WTC11 (cell line): ENCODE results near the gene IL12RB2. TPM values are rescaled to one million over a fixed set of nuclear protein-coding genes. Genes with fewer than 3 reads are reported as not detected.

Experiments
- ATAC-seq: fragments of 200-7000 bp; cut with Tn5 transposase; 2 replicates; pipeline ENCODE4 v1.10.0; 2021; ENCODE audit warnings: mild to moderate bottlenecking, moderate library complexity
- CTCF ChIA-PET: fragments of 300-600 bp; sonication (Branson Sonifier 250); formaldehyde crosslinking; loops from one replicate; lab custom pipeline; 2021; ENCODE audit warnings: antibody characterized with exemption; lab: Charles Lee
- POLR2A ChIA-PET: fragments of 350-600 bp; sonication (Branson Sonifier 250); formaldehyde crosslinking; loops from one replicate; lab custom pipeline; 2021; ENCODE audit warnings: antibody characterized with exemption; lab: Charles Lee
- DNase-seq: peaks from one replicate; pipeline ENCODE4 v3.0.0; 2021; ENCODE audit warnings: low spot score
- H3K27ac Mint-ChIP-seq: 2 replicates; pipeline ENCODE4 v1.8.0; 2021; ENCODE audit warnings: mixed read lengths
- H3K27me3 Mint-ChIP-seq: 2 replicates; pipeline ENCODE4 v1.8.0; 2021; ENCODE audit warnings: low read depth, mild to moderate bottlenecking, moderate library complexity, mixed read lengths
- H3K36me3 Mint-ChIP-seq: 2 replicates; pipeline ENCODE4 v1.8.0; 2021; ENCODE audit warnings: mixed read lengths
- H3K4me1 Mint-ChIP-seq: 2 replicates; pipeline ENCODE4 v1.8.0; 2022; ENCODE audit warnings: mixed read lengths
- H3K4me3 Mint-ChIP-seq: 2 replicates; pipeline ENCODE4 v1.8.0; 2021; ENCODE audit warnings: mild to moderate bottlenecking, moderate library complexity, mixed read lengths
- H3K9me3 Mint-ChIP-seq: 2 replicates; pipeline ENCODE4 v1.8.0; 2021; ENCODE audit warnings: mixed read lengths
- ATF2 ChIP-seq: sonication (generic); formaldehyde crosslinking; IDR thresholded peaks from 2 replicates; pipeline ENCODE4 v1.8.1; 2022; ENCODE audit warnings: low read depth, missing genetic modification reagents, borderline replicate concordance
- E2F5 ChIP-seq: sonication (generic); formaldehyde crosslinking; IDR thresholded peaks from 2 replicates; pipeline ENCODE4 v1.8.1; 2022; ENCODE audit warnings: mild to moderate bottlenecking, moderate library complexity, missing genetic modification reagents
- ELF4 ChIP-seq: sonication (generic); formaldehyde crosslinking; IDR thresholded peaks from 2 replicates; pipeline ENCODE4 v1.8.1; 2022; ENCODE audit warnings: low read depth, mild to moderate bottlenecking, moderate library complexity, missing genetic modification reagents
- ERG ChIP-seq: fragments of 250-450 bp; sonication (Bioruptor Pico); IDR thresholded peaks from 2 replicates; pipeline ENCODE4 v1.8.0; 2021; ENCODE audit warnings: mild to moderate bottlenecking
- FOXK1 ChIP-seq: sonication (generic); formaldehyde crosslinking; IDR thresholded peaks from 2 replicates; pipeline ENCODE4 v1.8.0; 2022; ENCODE audit warnings: mild to moderate bottlenecking, moderate library complexity, missing genetic modification reagents
- GRHL2 ChIP-seq: fragments of 250-450 bp; sonication (Bioruptor Pico); IDR thresholded peaks from 2 replicates; pipeline ENCODE4 v1.8.0; 2022; ENCODE audit warnings: mild to moderate bottlenecking, moderate library complexity; ENCODE audit not compliant: insufficient replicate concordance, severe bottlenecking
- GTF2I ChIP-seq: fragments of 250-450 bp; sonication (Bioruptor Pico); conservative IDR thresholded peaks from 2 replicates; pipeline ENCODE4 v1.4.0; 2021; ENCODE audit warnings: mild to moderate bottlenecking
- HMGA2 ChIP-seq: fragments of 250-450 bp; sonication (Bioruptor Pico); IDR thresholded peaks from 2 replicates; pipeline ENCODE4 v1.4.0; 2021; ENCODE audit warnings: mild to moderate bottlenecking, moderate library complexity
- IRF1 ChIP-seq: sonication (generic); formaldehyde crosslinking; IDR thresholded peaks from 2 replicates; pipeline ENCODE4 v1.8.0; 2023; ENCODE audit warnings: missing genetic modification reagents
- JAZF1 ChIP-seq: fragments of 250-450 bp; sonication (Bioruptor Pico); IDR thresholded peaks from 2 replicates; pipeline ENCODE4 v1.9.0; 2021; ENCODE audit warnings: moderate library complexity, mild to moderate bottlenecking, inconsistent platforms
- JUN ChIP-seq: sonication (generic); formaldehyde crosslinking; IDR thresholded peaks from 2 replicates; pipeline ENCODE4 v1.8.0; 2023; ENCODE audit warnings: mild to moderate bottlenecking, missing genetic modification reagents
- KAT7 ChIP-seq: sonication (generic); formaldehyde crosslinking; IDR thresholded peaks from 2 replicates; pipeline ENCODE4 v1.8.1; 2023; ENCODE audit warnings: missing genetic modification reagents, mild to moderate bottlenecking, borderline replicate concordance
- MXD4 ChIP-seq: fragments of 250-450 bp; sonication (Bioruptor Pico); IDR thresholded peaks from 2 replicates; pipeline ENCODE4 v1.8.0; 2021; ENCODE audit warnings: mild to moderate bottlenecking, moderate library complexity, borderline replicate concordance
- NFE2L1 ChIP-seq: sonication (generic); formaldehyde crosslinking; IDR thresholded peaks from 2 replicates; pipeline ENCODE4 v1.8.1; 2023; ENCODE audit warnings: missing genetic modification reagents
- NR1H2 ChIP-seq: sonication (generic); formaldehyde crosslinking; IDR thresholded peaks from 2 replicates; pipeline ENCODE4 v1.9.0; 2021; ENCODE audit warnings: mild to moderate bottlenecking, moderate library complexity, missing genetic modification reagents
- NR3C1 ChIP-seq: sonication (generic); formaldehyde crosslinking; conservative IDR thresholded peaks from 2 replicates; pipeline ENCODE4 v1.8.1; 2023; ENCODE audit warnings: low read depth, mild to moderate bottlenecking, missing genetic modification reagents
- OVOL2 ChIP-seq: fragments of 250-450 bp; sonication (Bioruptor Pico); IDR thresholded peaks from 2 replicates; pipeline ENCODE4 v1.9.0; 2021; ENCODE audit warnings: mild to moderate bottlenecking, borderline replicate concordance
- RELA ChIP-seq: sonication (generic); formaldehyde crosslinking; IDR thresholded peaks from 2 replicates; pipeline ENCODE4 v1.8.1; 2022; ENCODE audit warnings: missing genetic modification reagents, mild to moderate bottlenecking, borderline replicate concordance
- TCF7 ChIP-seq: sonication (generic); formaldehyde crosslinking; IDR thresholded peaks from 2 replicates; pipeline ENCODE4 v1.8.0; 2022; ENCODE audit warnings: mild to moderate bottlenecking, low read depth, missing genetic modification reagents, moderate library complexity
- TEAD1 ChIP-seq: sonication (generic); formaldehyde crosslinking; IDR thresholded peaks from 2 replicates; pipeline ENCODE4 v1.8.0; 2022; ENCODE audit warnings: mild to moderate bottlenecking, missing genetic modification reagents
- TP53 ChIP-seq: sonication (generic); formaldehyde crosslinking; IDR thresholded peaks from 2 replicates; pipeline ENCODE4 v1.8.1; 2023; ENCODE audit warnings: mild to moderate bottlenecking, missing genetic modification reagents
- ZMAT4 ChIP-seq: fragments of 250-450 bp; sonication (Bioruptor Pico); IDR thresholded peaks from 2 replicates; pipeline ENCODE4 v1.9.0; 2021; ENCODE audit warnings: mild to moderate bottlenecking
- ZNF423 ChIP-seq: fragments of 250-450 bp; sonication (Bioruptor Pico); IDR thresholded peaks from 2 replicates; pipeline ENCODE4 v2.1.2; 2022; ENCODE audit warnings: mild to moderate bottlenecking, moderate library complexity
- ZNF671 ChIP-seq: fragments of 250-450 bp; sonication (Bioruptor Pico); IDR thresholded peaks from 2 replicates; pipeline ENCODE4 v1.8.0; 2021; ENCODE audit warnings: mild to moderate bottlenecking
- ZSCAN18 ChIP-seq: fragments of 250-450 bp; sonication (Bioruptor Pico); IDR thresholded peaks from 2 replicates; pipeline ENCODE4 v2.1.2; 2022; ENCODE audit warnings: mild to moderate bottlenecking, moderate library complexity
- total RNA-seq: library from RNA; stranded (reverse); gene quantifications from 3 replicates; pipeline ENCODE4 v1.2.3, GENCODE V29; 2021
- TF ChIP-seq, protein P1 (sequence below): sonication (generic); formaldehyde crosslinking; IDR thresholded peaks from 2 replicates; pipeline ENCODE4 v1.8.0; 2022; ENCODE audit warnings: mild to moderate bottlenecking, missing genetic modification reagents
- TF ChIP-seq, protein P2 (sequence below): sonication (generic); formaldehyde crosslinking; conservative IDR thresholded peaks from 2 replicates; pipeline ENCODE4 v1.8.1; 2023; ENCODE audit warnings: mild to moderate bottlenecking, low read depth, missing genetic modification reagents, moderate library complexity

The IL12RB2 gene
- total RNA-seq, 1 experiment from 2014 or later = 0.81 TPM

DNA sequence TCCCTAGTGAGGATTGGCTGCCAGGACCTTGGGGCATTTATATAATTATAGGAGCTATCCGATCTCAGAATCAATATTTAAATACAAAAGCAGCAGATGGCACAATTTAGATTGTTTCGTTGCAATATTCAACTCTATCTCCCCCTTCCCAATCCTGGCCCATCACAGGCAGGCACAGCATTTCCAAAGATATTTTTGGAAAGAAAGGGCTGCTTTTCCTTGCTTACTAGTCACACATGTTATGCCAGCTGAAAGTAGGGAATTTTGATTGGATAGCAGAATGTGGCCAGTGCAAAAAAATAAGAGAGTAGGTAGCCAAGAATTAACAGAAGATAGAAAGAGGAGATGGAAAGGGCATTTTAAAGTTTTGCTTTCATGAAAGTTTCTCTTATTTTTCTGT lies 37.9 kb downstream of the IL12RB2 start:
- no peaks in the 10 kb centered on the region for H3K9me3 Mint-ChIP-seq
- POLR2A ChIA-PET = no interaction called here

DNA sequence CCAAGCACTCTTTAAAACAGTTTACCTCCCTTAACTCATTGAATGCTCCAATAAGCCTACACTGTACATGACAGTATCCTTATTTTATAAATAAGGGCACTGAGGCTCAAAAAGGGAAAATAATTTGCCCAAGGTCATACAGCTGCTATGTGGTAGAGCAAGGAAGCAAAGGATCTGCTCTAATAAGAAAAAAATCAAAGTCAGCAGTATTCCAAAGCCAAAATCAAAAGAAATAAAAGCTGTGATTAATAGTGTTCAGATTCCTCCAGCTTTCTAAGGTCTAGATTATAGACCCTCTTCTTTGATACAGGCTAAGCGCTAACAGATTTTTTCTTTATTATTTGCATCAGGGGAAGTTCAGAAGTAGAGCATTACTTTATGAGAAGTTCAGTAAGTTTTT lies 39.3 kb downstream of the IL12RB2 start:
- ATAC-seq (no peak), DNase-seq (no peak)
- CTCF ChIA-PET = interaction anchor here (0.7 to 6.6 kb wide), 16 partner anchors 10 to 197 kb away, joined by 3 to 89 read pairs (median 7); no protein-coding TSS in a partner anchor
- POLR2A ChIA-PET = no interaction called here
- Mint-ChIP-seq H3K4me1 (peaks cover 31% of the 10 kb centered on the region), H3K36me3 (no peaks in the 10 kb centered on the region), H3K4me3 (no peak overlapping the region), H3K27me3 (peaks cover 6% of the 10 kb centered on the region; the same call in 1 of the 2 replicates), H3K9me3 (no peaks in the 10 kb centered on the region), H3K27ac (no peak overlapping the region)
- no peak for TF ChIP-seq ERG (CRISPR knock-in tag)
- TF ChIP-seq, protein P1, sequence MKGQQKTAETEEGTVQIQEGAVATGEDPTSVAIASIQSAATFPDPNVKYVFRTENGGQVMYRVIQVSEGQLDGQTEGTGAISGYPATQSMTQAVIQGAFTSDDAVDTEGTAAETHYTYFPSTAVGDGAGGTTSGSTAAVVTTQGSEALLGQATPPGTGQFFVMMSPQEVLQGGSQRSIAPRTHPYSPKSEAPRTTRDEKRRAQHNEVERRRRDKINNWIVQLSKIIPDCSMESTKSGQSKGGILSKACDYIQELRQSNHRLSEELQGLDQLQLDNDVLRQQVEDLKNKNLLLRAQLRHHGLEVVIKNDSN (CRISPR knock-in tag) = no peak
- no peak for TF ChIP-seq HMGA2 (CRISPR knock-in tag)
- no peak for TF ChIP-seq RELA
- TF ChIP-seq KAT7 (CRISPR knock-in tag) = no peak
- no peak for TF ChIP-seq GRHL2 (CRISPR knock-in tag)
- no peak for TF ChIP-seq E2F5 (CRISPR knock-in tag)
- no peak for TF ChIP-seq IRF1 (CRISPR knock-in tag)
- no peak for TF ChIP-seq OVOL2
- no peak for TF ChIP-seq ATF2
- TF ChIP-seq ELF4 (CRISPR knock-in tag) = no peak
- TF ChIP-seq MXD4 (CRISPR knock-in tag) = no peak

More for the DNA sequence above, 37.9 kb downstream of the IL12RB2 start:
- TF ChIP-seq, protein P2, sequence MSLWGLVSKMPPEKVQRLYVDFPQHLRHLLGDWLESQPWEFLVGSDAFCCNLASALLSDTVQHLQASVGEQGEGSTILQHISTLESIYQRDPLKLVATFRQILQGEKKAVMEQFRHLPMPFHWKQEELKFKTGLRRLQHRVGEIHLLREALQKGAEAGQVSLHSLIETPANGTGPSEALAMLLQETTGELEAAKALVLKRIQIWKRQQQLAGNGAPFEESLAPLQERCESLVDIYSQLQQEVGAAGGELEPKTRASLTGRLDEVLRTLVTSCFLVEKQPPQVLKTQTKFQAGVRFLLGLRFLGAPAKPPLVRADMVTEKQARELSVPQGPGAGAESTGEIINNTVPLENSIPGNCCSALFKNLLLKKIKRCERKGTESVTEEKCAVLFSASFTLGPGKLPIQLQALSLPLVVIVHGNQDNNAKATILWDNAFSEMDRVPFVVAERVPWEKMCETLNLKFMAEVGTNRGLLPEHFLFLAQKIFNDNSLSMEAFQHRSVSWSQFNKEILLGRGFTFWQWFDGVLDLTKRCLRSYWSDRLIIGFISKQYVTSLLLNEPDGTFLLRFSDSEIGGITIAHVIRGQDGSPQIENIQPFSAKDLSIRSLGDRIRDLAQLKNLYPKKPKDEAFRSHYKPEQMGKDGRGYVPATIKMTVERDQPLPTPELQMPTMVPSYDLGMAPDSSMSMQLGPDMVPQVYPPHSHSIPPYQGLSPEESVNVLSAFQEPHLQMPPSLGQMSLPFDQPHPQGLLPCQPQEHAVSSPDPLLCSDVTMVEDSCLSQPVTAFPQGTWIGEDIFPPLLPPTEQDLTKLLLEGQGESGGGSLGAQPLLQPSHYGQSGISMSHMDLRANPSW = no peak
- TF ChIP-seq ZNF423 (CRISPR knock-in tag) (no peak), TEAD1 (CRISPR knock-in tag) (no peak), ZSCAN18 (CRISPR knock-in tag) (no peak), ZNF671 (CRISPR knock-in tag) (no peak), TCF7 (no peak), NR3C1 (CRISPR knock-in tag) (no peak), FOXK1 (no peak), TP53 (CRISPR knock-in tag) (no peak), GTF2I (no peak), NFE2L1 (CRISPR knock-in tag) (no peak), JUN (CRISPR knock-in tag) (no peak), JAZF1 (CRISPR knock-in tag) (no peak), OVOL2 (no peak), ZMAT4 (CRISPR knock-in tag) (no peak), NR1H2 (CRISPR knock-in tag) (no peak)
- TF ChIP-seq, protein P1 (CRISPR knock-in tag) = no peak
- DNase-seq (no peak), ATAC-seq (no peak)
- Mint-ChIP-seq H3K4me3 (no peak overlapping the region), H3K4me1 (peaks cover 45% of the 10 kb centered on the region), H3K27me3 (peaks cover 13% of the 10 kb centered on the region), H3K36me3 (no peaks in the 10 kb centered on the region), H3K27ac (no peak overlapping the region)
- CTCF ChIA-PET = interaction anchor here (1.2 to 6.6 kb wide), 3 partner anchors 132 to 156 kb away, joined by 4 to 89 read pairs (median 62); no protein-coding TSS in a partner anchor
